HEK293 (cell line): ENCODE measurements around the gene TFAP2E.

Source experiments
- KLF10 ChIP-seq: fragments of 450-650 bp; IDR thresholded peaks from 2 replicates; pipeline ENCODE4 v1.5.1; 2018; ENCODE audit warnings: missing biosample characterization, mild to moderate bottlenecking, missing genetic modification characterization
- SP2 ChIP-seq: fragments of 450-650 bp; formaldehyde crosslinking; IDR thresholded peaks from 2 replicates; pipeline ENCODE4 v1.5.1; 2016; ENCODE audit warnings: missing biosample characterization, missing genetic modification characterization
- ZBTB17 ChIP-seq: fragments of 450-650 bp; formaldehyde crosslinking; IDR thresholded peaks from 2 replicates; pipeline ENCODE4 v1.5.1; 2016; ENCODE audit warnings: missing biosample characterization, missing genetic modification characterization
- ZBTB7A ChIP-seq: fragments of 450-650 bp; formaldehyde crosslinking; IDR thresholded peaks from 2 replicates; pipeline ENCODE4 v1.5.1; 2016; ENCODE audit warnings: low read depth, missing biosample characterization, missing genetic modification characterization
- ZBTB8A ChIP-seq: fragments of 450-650 bp; formaldehyde crosslinking; IDR thresholded peaks from 2 replicates; pipeline ENCODE4 v1.5.1; 2016; ENCODE audit warnings: missing biosample characterization, missing genetic modification characterization
- ZFP69B ChIP-seq: fragments of 450-650 bp; formaldehyde crosslinking; IDR thresholded peaks from 2 replicates; pipeline ENCODE4 v1.5.1; 2016; ENCODE audit warnings: missing biosample characterization, missing genetic modification characterization
- ZNF112 ChIP-seq: fragments of 450-650 bp; formaldehyde crosslinking; IDR thresholded peaks from 2 replicates; pipeline ENCODE4 v1.5.0; 2017; ENCODE audit warnings: missing biosample characterization, missing genetic modification characterization
- ZNF121 ChIP-seq: fragments of 450-650 bp; formaldehyde crosslinking; IDR thresholded peaks from 2 replicates; pipeline ENCODE4 v1.5.1; 2016; ENCODE audit warnings: missing biosample characterization, missing genetic modification characterization
- ZNF133 ChIP-seq: fragments of 450-650 bp; formaldehyde crosslinking; IDR thresholded peaks from 2 replicates; pipeline ENCODE4 v1.5.1; 2016; ENCODE audit warnings: missing biosample characterization, missing genetic modification characterization
- ZNF138 ChIP-seq: fragments of 450-650 bp; formaldehyde crosslinking; IDR thresholded peaks from 2 replicates; pipeline ENCODE4 v1.5.1; 2016; ENCODE audit warnings: missing biosample characterization, missing genetic modification characterization, borderline replicate concordance
- ZNF175 ChIP-seq: fragments of 450-650 bp; formaldehyde crosslinking; IDR thresholded peaks from 2 replicates; pipeline ENCODE4 v1.5.1; 2016; ENCODE audit warnings: missing biosample characterization, missing genetic modification characterization
- ZNF324 ChIP-seq: fragments of 450-650 bp; formaldehyde crosslinking; IDR thresholded peaks from 2 replicates; pipeline ENCODE4 v1.5.1; 2016; ENCODE audit warnings: missing biosample characterization, missing genetic modification characterization
- ZNF341 ChIP-seq: fragments of 450-650 bp; formaldehyde crosslinking; IDR thresholded peaks from 2 replicates; pipeline ENCODE4; 2016; ENCODE audit warnings: low read depth, missing biosample characterization, missing genetic modification characterization
- ZNF391 ChIP-seq: fragments of 450-650 bp; formaldehyde crosslinking; IDR thresholded peaks from 2 replicates; pipeline ENCODE4 v1.5.1; 2016; ENCODE audit warnings: low read depth, missing biosample characterization, missing genetic modification characterization, borderline replicate concordance
- ZNF529 ChIP-seq: fragments of 450-650 bp; formaldehyde crosslinking; IDR thresholded peaks from 2 replicates; pipeline ENCODE4 v1.5.1; 2017; ENCODE audit warnings: missing genetic modification characterization, missing biosample characterization; ENCODE audit not compliant: insufficient replicate concordance
- ZNF555 ChIP-seq: fragments of 450-650 bp; formaldehyde crosslinking; conservative IDR thresholded peaks from 2 replicates; pipeline ENCODE4 v1.5.1; 2017; ENCODE audit warnings: missing biosample characterization, mild to moderate bottlenecking, missing genetic modification characterization, inconsistent platforms
- ZNF585B ChIP-seq: fragments of 450-650 bp; formaldehyde crosslinking; IDR thresholded peaks from 2 replicates; pipeline ENCODE4 v1.5.1; 2016; ENCODE audit warnings: missing biosample characterization, missing genetic modification characterization
- ZNF623 ChIP-seq: fragments of 450-650 bp; formaldehyde crosslinking; IDR thresholded peaks from 2 replicates; pipeline ENCODE4 v1.5.1; 2016; ENCODE audit warnings: missing biosample characterization, missing genetic modification characterization
- ZNF707 ChIP-seq: fragments of 450-650 bp; formaldehyde crosslinking; IDR thresholded peaks from 2 replicates; pipeline ENCODE4 v1.5.1; 2016; ENCODE audit warnings: missing biosample characterization, missing genetic modification characterization
- ZNF747 ChIP-seq: fragments of 450-650 bp; formaldehyde crosslinking; IDR thresholded peaks from 2 replicates; pipeline ENCODE4 v1.5.1; 2016; ENCODE audit warnings: missing biosample characterization, missing genetic modification characterization
- ZNF830 ChIP-seq: fragments of 450-650 bp; IDR thresholded peaks from 2 replicates; pipeline ENCODE4 v1.5.0; 2018; ENCODE audit warnings: missing biosample characterization, missing genetic modification characterization, low read depth, mild to moderate bottlenecking, moderate library complexity
- ZSCAN23 ChIP-seq: fragments of 450-650 bp; formaldehyde crosslinking; IDR thresholded peaks from 2 replicates; pipeline ENCODE4 v1.5.1; 2016; ENCODE audit warnings: missing biosample characterization, missing genetic modification characterization
- TF ChIP-seq, protein P1 (sequence below): fragments of 450-650 bp; formaldehyde crosslinking; IDR thresholded peaks from 2 replicates; pipeline ENCODE4 v1.5.1; 2017; ENCODE audit warnings: missing biosample characterization, missing genetic modification characterization
- TF ChIP-seq, protein P2 (sequence below): fragments of 450-650 bp; formaldehyde crosslinking; IDR thresholded peaks from 2 replicates; pipeline ENCODE4 v1.5.1; 2016; ENCODE audit warnings: missing biosample characterization, missing genetic modification characterization
- TF ChIP-seq, protein P3 (sequence below): fragments of 450-650 bp; formaldehyde crosslinking; IDR thresholded peaks from 2 replicates; pipeline ENCODE4 v1.5.1; 2016; ENCODE audit warnings: missing biosample characterization, missing genetic modification characterization
- TF ChIP-seq, protein P4 (sequence below): fragments of 450-650 bp; formaldehyde crosslinking; IDR thresholded peaks from 2 replicates; pipeline ENCODE4 v1.5.1; 2016; ENCODE audit warnings: missing biosample characterization, missing genetic modification characterization
- TF ChIP-seq, protein P5 (sequence below): fragments of 450-650 bp; formaldehyde crosslinking; conservative IDR thresholded peaks from 2 replicates; pipeline ENCODE4 v1.5.1; 2016; ENCODE audit warnings: low read depth, missing biosample characterization, missing genetic modification characterization

Gene TFAP2E

DNA sequence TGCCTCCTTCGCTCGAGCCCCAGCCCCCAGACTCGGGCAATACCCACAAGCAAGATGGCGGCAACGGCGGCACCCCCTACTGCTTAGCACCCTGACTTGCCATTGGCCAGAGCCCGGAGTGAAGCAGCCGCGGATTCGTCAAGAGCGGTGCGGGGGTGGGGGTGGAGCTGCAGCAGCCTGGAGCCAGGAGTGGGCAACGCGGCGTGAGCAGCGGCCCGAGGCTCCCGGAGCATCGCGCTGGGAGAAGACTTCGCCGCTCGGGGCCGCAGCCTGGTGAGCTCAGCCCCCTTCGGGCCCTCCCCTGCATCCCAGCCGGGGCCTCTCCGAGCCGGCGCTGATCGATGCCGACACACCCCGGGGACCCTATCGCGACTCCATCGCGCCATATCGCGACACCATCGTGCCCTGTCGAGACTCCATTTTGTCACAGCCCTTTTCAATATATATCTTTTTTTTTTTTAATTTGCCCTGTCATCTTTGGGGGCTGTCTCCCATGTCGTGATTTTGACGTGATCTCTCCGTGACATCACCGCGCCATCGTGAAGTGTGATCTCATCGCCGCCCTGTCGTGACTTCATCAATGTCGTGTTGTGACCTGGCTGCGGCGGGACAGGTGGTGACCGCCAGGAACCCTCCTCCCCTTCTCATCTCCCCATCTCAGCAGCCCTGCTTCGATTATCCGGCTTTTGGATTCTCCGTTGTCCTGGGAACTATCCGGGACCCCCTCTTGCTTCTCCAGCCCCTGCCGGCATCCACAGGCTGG lies 15.3 kb upstream of the TFAP2E start, which contains the start of gene NCDN (continued):
- TF ChIP-seq, protein P1, sequence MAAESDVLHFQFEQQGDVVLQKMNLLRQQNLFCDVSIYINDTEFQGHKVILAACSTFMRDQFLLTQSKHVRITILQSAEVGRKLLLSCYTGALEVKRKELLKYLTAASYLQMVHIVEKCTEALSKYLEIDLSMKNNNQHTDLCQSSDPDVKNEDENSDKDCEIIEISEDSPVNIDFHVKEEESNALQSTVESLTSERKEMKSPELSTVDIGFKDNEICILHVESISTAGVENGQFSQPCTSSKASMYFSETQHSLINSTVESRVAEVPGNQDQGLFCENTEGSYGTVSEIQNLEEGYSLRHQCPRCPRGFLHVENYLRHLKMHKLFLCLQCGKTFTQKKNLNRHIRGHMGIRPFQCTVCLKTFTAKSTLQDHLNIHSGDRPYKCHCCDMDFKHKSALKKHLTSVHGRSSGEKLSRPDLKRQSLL (tag by site-specific recombination), result peak; percentile 90
- TF ChIP-seq ZFP69B (tag by site-specific recombination) (no peak; the same call in 1 of the 2 replicates), ZNF341 (tag by site-specific recombination) (peak; percentile 82), ZNF555 (tag by site-specific recombination) (no peak), ZNF121 (tag by site-specific recombination) (no peak), ZNF324 (tag by site-specific recombination) (peak; percentile 92), ZNF747 (tag by site-specific recombination) (no peak), ZBTB8A (peak; percentile 71), ZNF830 (tag by site-specific recombination) (no peak), ZNF529 (tag by site-specific recombination) (no peak), ZNF391 (tag by site-specific recombination) (peak; percentile 73; the same call in 1 of the 2 replicates), ZNF707 (tag by site-specific recombination) (no peak), ZNF585B (tag by site-specific recombination) (0 out of 2 replicates have a peak, but pooled peaks have one; percentile 20), KLF10 (tag by site-specific recombination) (peak; percentile 80), ZSCAN23 (tag by site-specific recombination) (0 out of 2 replicates have a peak, but pooled peaks have one; percentile 10), ZNF133 (tag by site-specific recombination) (no peak), ZBTB7A (peak; percentile 3; the same call in 1 of the 2 replicates), ZNF112 (tag by site-specific recombination) (no peak), ZNF623 (peak; percentile 34; the same call in 1 of the 2 replicates), ZNF138 (no peak), ZBTB17 (peak; percentile 99), SP2 (peak; percentile 96), ZNF175 (no peak)
- TF ChIP-seq, protein P2, sequence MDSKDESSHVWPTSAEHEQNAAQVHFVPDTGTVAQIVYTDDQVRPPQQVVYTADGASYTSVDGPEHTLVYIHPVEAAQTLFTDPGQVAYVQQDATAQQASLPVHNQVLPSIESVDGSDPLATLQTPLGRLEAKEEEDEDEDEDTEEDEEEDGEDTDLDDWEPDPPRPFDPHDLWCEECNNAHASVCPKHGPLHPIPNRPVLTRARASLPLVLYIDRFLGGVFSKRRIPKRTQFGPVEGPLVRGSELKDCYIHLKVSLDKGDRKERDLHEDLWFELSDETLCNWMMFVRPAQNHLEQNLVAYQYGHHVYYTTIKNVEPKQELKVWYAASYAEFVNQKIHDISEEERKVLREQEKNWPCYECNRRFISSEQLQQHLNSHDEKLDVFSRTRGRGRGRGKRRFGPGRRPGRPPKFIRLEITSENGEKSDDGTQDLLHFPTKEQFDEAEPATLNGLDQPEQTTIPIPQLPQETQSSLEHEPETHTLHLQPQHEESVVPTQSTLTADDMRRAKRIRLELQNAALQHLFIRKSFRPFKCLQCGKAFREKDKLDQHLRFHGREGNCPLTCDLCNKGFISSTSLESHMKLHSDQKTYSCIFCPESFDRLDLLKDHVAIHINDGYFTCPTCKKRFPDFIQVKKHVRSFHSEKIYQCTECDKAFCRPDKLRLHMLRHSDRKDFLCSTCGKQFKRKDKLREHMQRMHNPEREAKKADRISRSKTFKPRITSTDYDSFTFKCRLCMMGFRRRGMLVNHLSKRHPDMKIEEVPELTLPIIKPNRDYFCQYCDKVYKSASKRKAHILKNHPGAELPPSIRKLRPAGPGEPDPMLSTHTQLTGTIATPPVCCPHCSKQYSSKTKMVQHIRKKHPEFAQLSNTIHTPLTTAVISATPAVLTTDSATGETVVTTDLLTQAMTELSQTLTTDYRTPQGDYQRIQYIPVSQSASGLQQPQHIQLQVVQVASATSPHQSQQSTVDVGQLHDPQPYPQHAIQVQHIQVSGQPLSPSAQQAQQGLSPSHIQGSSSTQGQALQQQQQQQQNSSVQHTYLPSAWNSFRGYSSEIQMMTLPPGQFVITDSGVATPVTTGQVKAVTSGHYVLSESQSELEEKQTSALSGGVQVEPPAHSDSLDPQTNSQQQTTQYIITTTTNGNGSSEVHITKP, result no peak
- TF ChIP-seq, protein P3, sequence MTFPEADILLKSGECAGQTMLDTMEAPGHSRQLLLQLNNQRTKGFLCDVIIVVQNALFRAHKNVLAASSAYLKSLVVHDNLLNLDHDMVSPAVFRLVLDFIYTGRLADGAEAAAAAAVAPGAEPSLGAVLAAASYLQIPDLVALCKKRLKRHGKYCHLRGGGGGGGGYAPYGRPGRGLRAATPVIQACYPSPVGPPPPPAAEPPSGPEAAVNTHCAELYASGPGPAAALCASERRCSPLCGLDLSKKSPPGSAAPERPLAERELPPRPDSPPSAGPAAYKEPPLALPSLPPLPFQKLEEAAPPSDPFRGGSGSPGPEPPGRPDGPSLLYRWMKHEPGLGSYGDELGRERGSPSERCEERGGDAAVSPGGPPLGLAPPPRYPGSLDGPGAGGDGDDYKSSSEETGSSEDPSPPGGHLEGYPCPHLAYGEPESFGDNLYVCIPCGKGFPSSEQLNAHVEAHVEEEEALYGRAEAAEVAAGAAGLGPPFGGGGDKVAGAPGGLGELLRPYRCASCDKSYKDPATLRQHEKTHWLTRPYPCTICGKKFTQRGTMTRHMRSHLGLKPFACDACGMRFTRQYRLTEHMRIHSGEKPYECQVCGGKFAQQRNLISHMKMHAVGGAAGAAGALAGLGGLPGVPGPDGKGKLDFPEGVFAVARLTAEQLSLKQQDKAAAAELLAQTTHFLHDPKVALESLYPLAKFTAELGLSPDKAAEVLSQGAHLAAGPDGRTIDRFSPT (tag by site-specific recombination), result peak; percentile 87
- TF ChIP-seq, protein P4, sequence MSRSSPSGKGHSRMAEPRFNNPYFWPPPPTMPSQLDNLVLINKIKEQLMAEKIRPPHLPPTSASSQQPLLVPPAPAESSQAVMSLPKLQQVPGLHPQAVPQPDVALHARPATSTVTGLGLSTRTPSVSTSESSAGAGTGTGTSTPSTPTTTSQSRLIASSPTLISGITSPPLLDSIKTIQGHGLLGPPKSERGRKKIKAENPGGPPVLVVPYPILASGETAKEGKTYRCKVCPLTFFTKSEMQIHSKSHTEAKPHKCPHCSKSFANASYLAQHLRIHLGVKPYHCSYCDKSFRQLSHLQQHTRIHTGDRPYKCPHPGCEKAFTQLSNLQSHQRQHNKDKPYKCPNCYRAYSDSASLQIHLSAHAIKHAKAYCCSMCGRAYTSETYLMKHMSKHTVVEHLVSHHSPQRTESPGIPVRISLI (tag by site-specific recombination), result no peak
- TF ChIP-seq, protein P5, sequence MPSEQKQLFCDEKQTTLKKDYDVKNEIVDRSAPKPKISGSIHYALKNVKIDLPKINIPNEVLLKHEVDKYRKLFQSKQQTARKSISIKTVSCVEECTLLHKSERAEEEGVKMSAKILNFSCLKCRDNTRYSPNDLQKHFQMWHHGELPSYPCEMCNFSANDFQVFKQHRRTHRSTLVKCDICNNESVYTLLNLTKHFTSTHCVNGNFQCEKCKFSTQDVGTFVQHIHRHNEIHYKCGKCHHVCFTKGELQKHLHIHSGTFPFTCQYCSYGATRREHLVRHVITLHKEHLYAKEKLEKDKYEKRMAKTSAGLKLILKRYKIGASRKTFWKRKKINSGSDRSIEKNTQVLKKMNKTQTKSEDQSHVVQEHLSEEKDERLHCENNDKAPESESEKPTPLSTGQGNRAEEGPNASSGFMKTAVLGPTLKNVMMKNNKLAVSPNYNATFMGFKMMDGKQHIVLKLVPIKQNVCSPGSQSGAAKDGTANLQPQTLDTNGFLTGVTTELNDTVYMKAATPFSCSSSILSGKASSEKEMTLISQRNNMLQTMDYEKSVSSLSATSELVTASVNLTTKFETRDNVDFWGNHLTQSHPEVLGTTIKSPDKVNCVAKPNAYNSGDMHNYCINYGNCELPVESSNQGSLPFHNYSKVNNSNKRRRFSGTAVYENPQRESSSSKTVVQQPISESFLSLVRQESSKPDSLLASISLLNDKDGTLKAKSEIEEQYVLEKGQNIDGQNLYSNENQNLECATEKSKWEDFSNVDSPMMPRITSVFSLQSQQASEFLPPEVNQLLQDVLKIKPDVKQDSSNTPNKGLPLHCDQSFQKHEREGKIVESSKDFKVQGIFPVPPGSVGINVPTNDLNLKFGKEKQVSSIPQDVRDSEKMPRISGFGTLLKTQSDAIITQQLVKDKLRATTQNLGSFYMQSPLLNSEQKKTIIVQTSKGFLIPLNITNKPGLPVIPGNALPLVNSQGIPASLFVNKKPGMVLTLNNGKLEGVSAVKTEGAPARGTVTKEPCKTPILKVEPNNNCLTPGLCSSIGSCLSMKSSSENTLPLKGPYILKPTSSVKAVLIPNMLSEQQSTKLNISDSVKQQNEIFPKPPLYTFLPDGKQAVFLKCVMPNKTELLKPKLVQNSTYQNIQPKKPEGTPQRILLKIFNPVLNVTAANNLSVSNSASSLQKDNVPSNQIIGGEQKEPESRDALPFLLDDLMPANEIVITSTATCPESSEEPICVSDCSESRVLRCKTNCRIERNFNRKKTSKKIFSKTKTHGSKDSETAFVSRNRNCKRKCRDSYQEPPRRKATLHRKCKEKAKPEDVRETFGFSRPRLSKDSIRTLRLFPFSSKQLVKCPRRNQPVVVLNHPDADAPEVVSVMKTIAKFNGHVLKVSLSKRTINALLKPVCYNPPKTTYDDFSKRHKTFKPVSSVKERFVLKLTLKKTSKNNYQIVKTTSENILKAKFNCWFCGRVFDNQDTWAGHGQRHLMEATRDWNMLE, result no peak; the same call in 1 of the 2 replicates
